ENCODE data around the gene AMDHD2. TPM values are rescaled to one million over a fixed set of nuclear protein-coding genes. Genes with fewer than 3 reads are reported as not detected.
"Not testable (repeated sequence)": the region's sequence is repeated elsewhere in the genome, so short reads cannot be mapped to it uniquely, and the experiment has no call there.

The AMDHD2 gene
- total RNA-seq, 1 donor from 2014 or later, result 46.4 TPM

- Mint-ChIP-seq H3K36me3 (no peaks in the 10 kb centered on the region), H3K4me1 (peaks cover 19% of the 10 kb centered on the region), H3K4me3 (peak overlapping the region; percentile 68), H3K27ac (no peak overlapping the region), H3K9me3 (no peaks in the 10 kb centered on the region), H3K27me3 (ENCODE audit: low read depth) (peaks cover 3% of the 10 kb centered on the region)
- no peak for TF ChIP-seq CTCF (IDR thresholded peaks at IDR 0.05; ENCODE audit: unreplicated experiment)
- DNase-seq (ENCODE audit: low spot score in 2 of 2, unreplicated experiment in 2 of 2), result no peak
Measured at GRCh38 chr16:2476345-2476720, 43.8 kb upstream of the AMDHD2 start.

GRCh38 chr16:2476741-2477140 lies 43.4 kb upstream of the AMDHD2 start:
- Mint-ChIP-seq H3K27ac (no peak overlapping the region), H3K9me3 (no peaks in the 10 kb centered on the region), H3K36me3 (no peaks in the 10 kb centered on the region), H3K27me3 (ENCODE audit: low read depth) (peaks cover 3% of the 10 kb centered on the region), H3K4me3 (peak overlapping the region; percentile 68), H3K4me1 (peaks cover 19% of the 10 kb centered on the region)
- TF ChIP-seq CTCF (IDR thresholded peaks at IDR 0.05; ENCODE audit: unreplicated experiment), result no peak
- DNase-seq (ENCODE audit: low spot score in 2 of 2, unreplicated experiment in 2 of 2), result no peak

GRCh38 chr16:2477327-2477726 lies 42.8 kb upstream of the AMDHD2 start:
- TF ChIP-seq CTCF (IDR thresholded peaks at IDR 0.05; ENCODE audit: unreplicated experiment), result no peak
- H3K27me3 Mint-ChIP-seq (ENCODE audit: low read depth), result peaks cover 3% of the 10 kb centered on the region
- H3K4me3 Mint-ChIP-seq, result peak overlapping the region; percentile 68
- no peaks in the 10 kb centered on the region for H3K9me3 Mint-ChIP-seq
- H3K36me3 Mint-ChIP-seq, result no peaks in the 10 kb centered on the region
- peaks cover 19% of the 10 kb centered on the region for H3K4me1 Mint-ChIP-seq
- no peak overlapping the region for H3K27ac Mint-ChIP-seq
- DNase-seq (ENCODE audit: low spot score in 2 of 2, unreplicated experiment in 2 of 2), result no peak

- Mint-ChIP-seq H3K9me3 (no peaks in the 10 kb centered on the region), H3K4me1 (peaks cover 18% of the 10 kb centered on the region), H3K4me3 (no peak overlapping the region), H3K27ac (no peak overlapping the region), H3K36me3 (no peaks in the 10 kb centered on the region), H3K27me3 (ENCODE audit: low read depth) (peaks cover 3% of the 10 kb centered on the region)
- no peak for DNase-seq (ENCODE audit: low spot score in 2 of 2, unreplicated experiment in 2 of 2)
- no peak for TF ChIP-seq CTCF (IDR thresholded peaks at IDR 0.05; ENCODE audit: unreplicated experiment)
Measured at GRCh38 chr16:2478279-2478678, 41.9 kb upstream of the AMDHD2 start.

- H3K9me3 Mint-ChIP-seq; H3K4me3 Mint-ChIP-seq; DNase-seq (ENCODE audit: low spot score in 2 of 2, unreplicated experiment in 2 of 2); H3K36me3 Mint-ChIP-seq; H3K27ac Mint-ChIP-seq; H3K27me3 Mint-ChIP-seq (ENCODE audit: low read depth): not testable (repeated sequence)
- peaks cover 18% of the 10 kb centered on the region for H3K4me1 Mint-ChIP-seq
Measured at GRCh38 chr16:2479996-2480395, 40.2 kb upstream of the AMDHD2 start.

GRCh38 chr16:2480948-2481347 lies 39.2 kb upstream of the AMDHD2 start:
- no peak for TF ChIP-seq CTCF (IDR thresholded peaks at IDR 0.05; ENCODE audit: unreplicated experiment)

More at GRCh38 chr16:2480948-2481347, 39.2 kb upstream of the AMDHD2 start:
- no peak overlapping the region for H3K4me3 Mint-ChIP-seq
- H3K9me3 Mint-ChIP-seq, result no peaks in the 10 kb centered on the region
- H3K27me3 Mint-ChIP-seq (ENCODE audit: low read depth), result peaks cover 3% of the 10 kb centered on the region
- H3K27ac Mint-ChIP-seq, result no peak overlapping the region
- no peaks in the 10 kb centered on the region for H3K36me3 Mint-ChIP-seq
- peaks cover 17% of the 10 kb centered on the region for H3K4me1 Mint-ChIP-seq
- DNase-seq (ENCODE audit: low spot score in 2 of 2, unreplicated experiment in 2 of 2), result no peak
